Left kidney (tissue), 8 donors: Measurements from ENCODE around the gene PNP. TPM values are rescaled to one million over a fixed set of nuclear protein-coding genes. Genes with fewer than 3 reads are reported as not detected.
"Not testable (repeated sequence)": the region's sequence is repeated elsewhere in the genome, so short reads cannot be mapped to it uniquely, and the experiment has no call there.

Experiments used
- DNase-seq: peaks from one replicate; pipeline ENCODE4 v3.0.0-alpha.2; 2013
- long read RNA-seq, 8 donors: transcript quantifications; one replicate each; lab custom pipeline, GENCODE V29; 2026
- polyA plus RNA-seq: library from polyadenylated mRNA; unstranded; fragments of 120-200 nt; gene quantifications from one replicate; pipeline ENCODE4 v1.2.1, GENCODE V29; 2013; ENCODE audit not compliant: insufficient read length

PNP gene
- polyA plus RNA-seq = 74.1 TPM
- long read RNA-seq, donor 1, transcript PNP-201 (6 exons, 1,509 nt) = major isoform, 9 of 40 reads
- long read RNA-seq, donor 1, partial matches to known transcripts = 28 of 40 reads
- long read RNA-seq, donor 1, other reads (novel, unspliced or antisense) = 0 of 40 reads
- long read RNA-seq, donor 2, transcript PNP-201 (6 exons, 1,509 nt) = major isoform, 7 of 50 reads
- long read RNA-seq, donor 2, partial matches to known transcripts = 38 of 50 reads
- long read RNA-seq, donor 2, other reads (novel, unspliced or antisense) = 0 of 50 reads
- long read RNA-seq, donor 3, partial matches to known transcripts = 0 of 6 reads
- long read RNA-seq, donor 3, other reads (novel, unspliced or antisense) = 0 of 6 reads
- long read RNA-seq, donor 4, partial matches to known transcripts = 0 of 3 reads
- long read RNA-seq, donor 4, other reads (novel, unspliced or antisense) = 0 of 3 reads
- long read RNA-seq, donor 5, transcript PNP-201 (6 exons, 1,509 nt) = major isoform, 21 of 129 reads
- long read RNA-seq, donor 5, partial matches to known transcripts = 103 of 129 reads
- long read RNA-seq, donor 5, other reads (novel, unspliced or antisense) = 0 of 129 reads
- long read RNA-seq, donor 6, transcript PNP-201 (6 exons, 1,509 nt) = major isoform, 8 of 11 reads
- long read RNA-seq, donor 6, partial matches to known transcripts = 0 of 11 reads
- long read RNA-seq, donor 6, other reads (novel, unspliced or antisense) = 0 of 11 reads
- long read RNA-seq, donor 7, transcript PNP-201 (6 exons, 1,509 nt) = major isoform, 11 of 16 reads
- long read RNA-seq, donor 7, partial matches to known transcripts = 0 of 16 reads
- long read RNA-seq, donor 7, other reads (novel, unspliced or antisense) = 0 of 16 reads
- long read RNA-seq, donor 8, partial matches to known transcripts = 17 of 23 reads
- long read RNA-seq, donor 8, other reads (novel, unspliced or antisense) = 0 of 23 reads

GRCh38 chr14:20469242-20469889 lies at the start of gene PNP:
Gene PNP (plus strand): TSS chr14:20469406. CDS start chr14:20469525, 119 bp downstream.
- peak; percentile 72 for DNase-seq

DNA sequence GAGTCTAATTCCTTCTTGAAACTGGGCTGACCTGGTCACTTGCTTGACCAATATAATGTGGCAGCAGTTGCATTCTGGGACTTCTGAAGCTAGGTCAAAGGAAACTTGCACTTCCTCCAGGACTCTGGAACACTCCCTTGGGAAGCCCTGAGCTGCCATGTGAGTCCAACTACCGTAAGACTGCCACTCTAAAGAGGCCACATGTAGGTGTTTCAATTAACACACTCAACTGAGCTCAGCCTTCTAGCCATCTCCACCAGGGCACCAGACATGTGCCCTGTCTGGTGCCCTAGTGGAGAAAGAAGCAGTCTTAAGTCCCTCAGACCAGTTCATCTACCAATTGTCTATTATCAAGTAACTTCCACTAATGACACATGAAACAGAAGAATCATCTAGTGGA lies 49.8 kb upstream of the PNP start:
- no peak for DNase-seq

- DNase-seq = no peak
Measured at GRCh38 chr14:20421267-20421666, 47.9 kb upstream of the PNP start.

DNA sequence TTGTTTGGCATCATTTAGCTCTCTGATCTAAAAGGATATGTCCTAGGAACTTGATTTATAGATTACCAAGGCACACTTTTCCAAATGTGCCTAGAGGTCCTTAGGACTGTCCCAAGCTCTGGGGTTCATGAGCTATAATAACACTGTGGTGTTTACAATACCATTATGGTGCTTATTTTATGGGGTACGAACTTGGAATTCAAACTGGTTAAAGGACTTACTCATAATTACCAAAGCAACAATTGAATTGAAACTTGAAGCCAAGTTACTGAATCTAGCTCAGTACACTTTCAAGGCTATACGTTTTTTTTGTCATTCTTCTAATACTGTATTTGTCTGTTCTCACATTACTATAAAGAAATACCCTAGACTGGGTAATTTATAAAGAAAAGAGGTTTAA lies 46.3 kb upstream of the PNP start:
- no peak for DNase-seq

DNA sequence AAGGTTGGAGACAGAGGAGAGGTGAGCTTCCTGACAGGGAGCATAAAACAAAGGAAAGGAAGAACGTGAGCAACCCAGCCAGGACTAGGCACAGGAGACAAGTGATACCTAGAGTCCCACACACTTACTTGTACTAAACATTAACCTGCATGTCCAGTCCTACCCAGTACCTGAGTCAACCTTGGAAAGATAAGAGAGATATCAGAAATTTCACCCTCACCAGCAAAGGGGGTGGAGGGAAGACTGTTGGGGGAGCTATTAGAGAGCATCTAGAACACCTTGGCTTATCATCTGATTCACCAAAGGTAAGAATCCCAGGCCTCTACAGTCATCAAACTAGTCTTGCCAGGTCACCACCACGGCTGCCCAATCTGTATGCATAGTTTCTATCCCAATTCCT lies 44.4 kb upstream of the PNP start:
- no peak for DNase-seq

DNA sequence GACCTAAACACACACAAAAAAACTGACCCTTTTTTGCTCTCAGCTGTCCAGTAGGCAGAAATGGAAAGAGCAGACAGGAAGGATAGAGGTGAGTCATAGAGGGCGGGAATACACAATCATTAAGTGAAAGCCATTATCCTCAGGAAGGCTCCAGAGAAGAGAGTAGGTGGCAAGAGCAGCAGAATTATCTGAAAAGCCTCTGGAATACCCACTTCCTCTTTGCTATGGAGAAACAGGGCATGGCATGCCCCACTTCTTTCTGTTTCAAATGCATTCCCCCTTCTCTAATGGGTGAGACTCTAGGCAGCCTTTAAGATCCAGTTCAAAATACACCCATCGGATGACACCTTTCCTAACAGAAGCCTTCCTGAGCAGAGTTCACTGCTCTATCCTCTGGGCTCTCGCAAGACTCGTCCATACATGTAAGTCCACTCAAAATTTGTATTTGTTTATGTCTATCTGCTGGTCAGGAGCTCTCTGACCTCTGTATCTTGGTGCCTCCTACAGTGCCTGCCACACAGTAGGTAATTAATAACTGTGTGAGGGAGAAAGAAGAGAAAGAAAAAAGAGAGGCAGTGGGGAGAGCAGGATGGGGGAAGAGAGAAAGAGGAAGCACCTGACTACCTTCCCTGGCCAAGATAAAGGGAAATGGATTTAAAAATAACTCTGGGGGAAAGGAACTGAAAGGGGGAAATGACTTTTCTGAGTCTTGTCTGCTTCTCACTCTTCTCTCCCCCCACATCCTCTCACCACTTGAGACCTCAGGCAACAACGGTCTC lies 41.8 kb upstream of the PNP start:
- no peak for DNase-seq

- DNase-seq = no peak
Measured at GRCh38 chr14:20428010-20428365, 41.2 kb upstream of the PNP start.

DNA sequence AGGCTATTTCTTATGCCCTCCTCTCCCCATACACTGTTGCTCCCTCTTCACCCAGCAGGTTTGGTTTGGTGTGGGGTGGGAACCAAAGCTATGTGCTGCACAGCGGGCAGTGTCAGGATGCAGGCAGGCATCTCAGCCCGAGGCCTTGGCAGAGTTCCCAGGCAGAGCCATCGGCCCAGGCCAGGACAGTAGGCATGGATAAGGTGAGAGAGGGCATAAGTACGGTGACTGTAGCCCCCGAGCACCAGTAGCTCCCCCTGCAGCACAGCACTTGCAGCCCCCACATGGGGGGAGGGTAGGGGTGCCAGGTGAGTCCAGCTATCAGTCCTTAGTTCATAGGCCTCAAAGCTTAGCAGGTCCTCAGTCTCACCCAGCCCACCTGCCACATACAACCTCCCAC lies 40.4 kb upstream of the PNP start:
- DNase-seq = no peak

DNA sequence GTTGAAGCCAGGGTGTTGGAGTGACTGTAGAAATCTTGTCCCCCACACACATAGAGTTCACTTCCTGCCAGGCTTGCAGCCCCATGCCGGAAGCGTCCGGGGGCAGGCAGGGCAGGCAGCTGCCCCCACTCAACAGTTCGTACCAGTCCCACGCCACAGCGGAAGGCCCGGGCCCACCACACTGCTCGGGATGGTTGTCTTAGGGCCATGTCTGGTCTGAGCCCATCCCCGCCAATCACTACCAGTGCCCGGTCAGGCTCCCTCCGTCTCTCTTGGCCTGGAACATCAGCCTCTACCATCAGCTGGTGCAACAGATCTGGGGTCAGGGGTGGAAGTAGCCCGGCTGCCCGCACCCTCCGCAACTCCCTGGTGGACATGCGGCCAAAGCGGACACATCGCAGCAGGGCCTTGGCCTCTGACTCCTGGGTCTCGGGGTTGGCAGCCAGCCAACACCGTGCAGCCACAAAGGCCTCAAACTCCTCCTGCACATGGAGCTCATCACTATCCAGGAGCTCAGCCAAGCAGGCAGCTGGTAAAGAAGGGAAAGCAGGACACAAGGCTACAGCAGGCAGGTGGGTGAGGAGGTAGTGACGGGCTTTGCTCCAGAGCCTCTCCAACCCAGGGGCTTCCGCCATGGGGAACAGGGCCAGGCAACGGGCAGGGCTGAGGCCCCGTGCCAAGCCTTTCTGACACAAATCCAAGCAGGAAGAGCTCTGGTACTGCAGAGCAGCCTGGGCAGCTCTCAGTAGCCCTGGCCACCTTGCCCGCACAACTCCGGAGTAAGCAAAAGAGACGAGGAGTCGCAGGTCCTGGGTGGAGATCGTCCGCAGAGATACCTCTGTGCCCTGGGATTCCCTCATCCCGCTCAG lies 39.2 kb upstream of the PNP start:
- DNase-seq = no peak

DNA sequence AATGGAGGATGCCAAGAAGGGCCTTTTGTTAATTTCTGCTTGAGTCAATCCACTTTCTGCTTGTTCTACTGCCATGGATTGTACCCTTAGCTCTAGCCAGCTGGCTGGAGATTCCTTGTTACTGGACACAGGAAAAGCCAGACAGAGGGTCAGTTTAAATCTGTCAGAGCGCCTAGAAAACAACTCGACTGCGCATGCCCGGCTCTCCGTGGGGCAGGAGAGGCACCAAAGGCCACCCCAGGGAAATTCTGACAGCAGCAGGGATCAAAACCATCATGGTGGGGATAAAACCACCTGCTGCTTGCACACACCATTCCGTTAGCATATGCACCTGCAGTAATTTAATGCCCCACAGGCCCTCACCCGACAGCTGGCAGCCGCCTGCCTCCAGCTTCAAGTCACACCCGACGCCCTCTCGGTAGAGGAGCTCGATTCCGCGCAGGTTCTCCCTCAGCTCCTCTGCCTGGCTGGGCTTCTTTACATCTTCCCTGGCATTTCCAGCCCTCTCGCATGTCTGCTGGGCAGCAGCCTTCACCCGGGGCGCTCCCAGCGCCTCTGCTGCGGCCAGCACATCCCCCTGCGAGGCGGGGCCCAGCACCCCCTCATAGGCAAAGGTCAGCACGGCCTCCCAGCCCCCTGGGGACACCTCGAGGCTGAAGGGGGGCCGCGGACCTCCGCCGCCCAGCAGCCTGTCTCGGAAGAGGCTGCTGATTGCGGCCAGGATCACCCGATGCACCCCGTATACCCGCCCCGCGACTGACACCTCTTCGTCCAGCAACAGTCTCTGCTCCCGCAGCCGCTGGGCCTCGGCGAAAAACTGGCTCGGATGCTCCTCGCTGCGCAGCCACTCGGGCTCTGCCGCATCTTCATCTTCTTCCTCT lies 34.3 kb upstream of the PNP start:
- peak; percentile 24 for DNase-seq

GRCh38 chr14:20435582-20436362 lies 33.4 kb upstream of the PNP start, which contains the start of gene KLHL33:
Gene KLHL33 (minus strand): TSS chr14:20436166. CDS start chr14:20435811, 355 bp downstream.
- no peak for DNase-seq

DNA sequence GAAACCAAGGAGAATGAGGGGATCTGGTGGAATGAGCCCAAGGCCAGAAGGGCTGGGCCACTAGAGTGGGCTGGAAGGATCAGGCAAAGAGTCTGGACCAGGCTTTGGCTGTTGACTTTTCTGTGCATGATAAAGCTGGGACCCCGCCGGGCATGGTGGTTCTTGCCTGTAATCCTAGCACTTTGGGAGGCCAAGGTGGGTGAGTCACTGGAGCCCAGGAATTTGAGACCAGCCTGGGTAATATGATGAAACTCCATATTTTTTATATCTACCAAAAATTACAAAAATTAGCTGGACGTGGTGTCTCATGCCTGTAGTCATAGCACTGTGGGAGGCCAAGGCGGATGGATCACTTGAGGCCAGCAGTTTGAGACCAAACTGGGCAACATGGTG lies 32.8 kb upstream of the PNP start:
- DNase-seq = no peak

- no peak for DNase-seq
Measured at GRCh38 chr14:20438664-20439063, 30.5 kb upstream of the PNP start.

GRCh38 chr14:20440465-20440864 lies 28.7 kb upstream of the PNP start:
- DNase-seq = no peak

GRCh38 chr14:20440882-20441281 lies 28.3 kb upstream of the PNP start:
- DNase-seq = no peak

GRCh38 chr14:20441461-20441860 lies 27.7 kb upstream of the PNP start:
- no peak for DNase-seq

DNA sequence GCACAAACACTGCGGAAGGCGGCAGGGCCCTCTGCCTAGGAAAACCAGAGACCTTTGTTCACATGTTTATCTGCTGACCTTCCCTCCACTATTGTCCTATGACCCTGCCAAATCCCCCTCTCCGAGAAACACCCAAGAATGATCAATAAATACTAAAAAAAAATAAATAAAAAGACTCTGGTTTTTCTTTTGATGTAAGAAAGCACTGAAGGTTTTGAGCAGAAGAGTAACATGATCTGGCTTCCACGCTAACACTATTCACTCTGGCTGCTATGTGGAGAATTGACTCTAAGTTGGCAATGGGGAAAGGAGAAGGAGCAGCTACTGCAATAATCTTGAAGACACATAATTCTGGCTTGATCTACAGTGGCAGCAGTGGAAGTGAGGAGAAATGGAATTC lies 25.6 kb upstream of the PNP start:
- DNase-seq = not testable (repeated sequence)

- no peak for DNase-seq
Measured at GRCh38 chr14:20446889-20447288, 22.3 kb upstream of the PNP start.

DNA sequence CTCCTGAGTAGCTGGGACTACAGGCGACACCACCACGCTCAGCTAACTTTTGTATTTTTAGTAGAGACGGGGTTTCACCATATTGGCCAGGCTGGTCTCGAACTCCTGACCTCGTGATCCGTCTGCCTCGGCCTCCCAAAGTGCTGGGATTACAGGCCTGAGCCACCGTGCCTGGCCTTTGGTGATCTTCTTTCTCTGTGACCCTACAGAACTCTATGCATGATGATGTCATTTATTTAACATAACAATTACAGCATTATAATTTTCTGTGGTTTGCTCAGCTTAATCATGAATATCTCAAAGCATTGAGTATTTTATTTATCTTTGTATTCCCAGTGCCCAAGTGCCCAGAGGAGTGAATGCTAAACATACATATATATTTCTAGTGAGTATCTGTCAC lies 16.4 kb upstream of the PNP start:
- DNase-seq = not testable (repeated sequence)
